MV-4-11 (cell line): ENCODE measurements around the gene ZSWIM2.
A peak's percentile ranks its signal among the peaks of the same experiment; 100 is the strongest.
"Not testable (repeated sequence)": the region's sequence is repeated elsewhere in the genome, so short reads cannot be mapped to it uniquely, and the experiment has no call there.

ENCODE experiments used
- DNase-seq: peaks from one replicate; lab custom pipeline; 2025; lab: John Stamatoyannopoulos, UW

ZSWIM2 gene, protein sequence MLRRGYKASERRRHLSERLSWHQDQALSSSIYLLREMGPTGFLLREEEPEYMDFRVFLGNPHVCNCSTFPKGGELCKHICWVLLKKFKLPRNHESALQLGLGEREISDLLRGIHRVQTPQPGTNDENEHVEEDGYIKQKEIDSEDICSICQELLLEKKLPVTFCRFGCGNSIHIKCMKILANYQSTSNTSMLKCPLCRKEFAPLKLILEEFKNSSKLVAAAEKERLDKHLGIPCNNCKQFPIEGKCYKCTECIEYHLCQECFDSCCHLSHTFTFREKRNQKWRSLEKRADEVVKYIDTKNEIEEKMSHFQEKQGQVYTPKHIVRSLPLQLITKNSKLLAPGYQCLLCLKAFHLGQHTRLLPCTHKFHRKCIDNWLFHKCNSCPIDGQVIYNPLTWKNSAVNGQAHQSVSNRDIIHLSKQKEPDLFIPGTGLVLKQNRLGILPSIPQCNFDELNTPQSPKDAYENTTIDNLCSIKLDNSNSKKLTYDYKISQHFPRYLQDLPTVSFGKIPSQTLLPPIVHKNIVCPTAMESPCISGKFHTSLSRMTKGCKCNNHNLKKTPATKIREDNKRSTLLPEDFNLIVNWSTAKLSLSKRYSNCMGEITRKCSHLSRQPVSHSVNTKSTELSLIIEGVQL

DNA sequence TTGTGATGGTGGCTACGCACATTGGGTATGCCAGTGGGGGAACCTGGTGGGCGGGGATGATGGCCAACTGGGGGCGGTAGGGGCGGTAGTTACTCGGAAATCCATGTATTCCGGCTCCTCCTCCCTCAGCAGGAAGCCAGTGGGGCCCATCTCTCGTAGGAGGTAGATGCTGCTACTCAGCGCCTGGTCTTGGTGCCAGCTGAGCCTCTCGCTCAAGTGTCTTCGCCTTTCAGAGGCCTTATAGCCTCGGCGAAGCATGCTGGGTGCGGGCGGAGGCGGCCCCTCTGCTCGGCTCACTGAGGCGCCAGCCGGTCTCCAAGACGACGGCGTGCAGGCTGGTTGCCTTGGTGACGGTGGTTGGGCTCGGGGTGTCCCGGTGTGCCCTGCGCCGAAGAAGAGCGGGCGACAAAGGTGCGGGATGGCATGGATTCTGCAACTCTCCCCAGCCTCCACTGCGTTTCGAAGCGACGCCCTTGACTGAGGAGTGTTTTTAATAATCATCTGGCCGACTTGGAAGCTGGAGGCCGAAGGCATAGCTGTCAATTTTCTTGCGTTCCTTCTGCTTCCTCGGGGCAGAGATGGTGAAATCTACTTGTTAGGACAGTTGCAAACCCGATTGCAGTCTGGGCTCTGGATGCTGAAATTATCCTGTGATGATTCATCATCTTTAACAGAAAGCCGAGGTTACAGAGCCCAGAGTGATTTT, at the start of gene ZSWIM2:
ZSWIM2 (minus strand) TSS at position 298 of the 706 bp plus-strand sequence; CDS start at position 258, 40 bp downstream.
- DNase-seq = peak; percentile 56

DNA sequence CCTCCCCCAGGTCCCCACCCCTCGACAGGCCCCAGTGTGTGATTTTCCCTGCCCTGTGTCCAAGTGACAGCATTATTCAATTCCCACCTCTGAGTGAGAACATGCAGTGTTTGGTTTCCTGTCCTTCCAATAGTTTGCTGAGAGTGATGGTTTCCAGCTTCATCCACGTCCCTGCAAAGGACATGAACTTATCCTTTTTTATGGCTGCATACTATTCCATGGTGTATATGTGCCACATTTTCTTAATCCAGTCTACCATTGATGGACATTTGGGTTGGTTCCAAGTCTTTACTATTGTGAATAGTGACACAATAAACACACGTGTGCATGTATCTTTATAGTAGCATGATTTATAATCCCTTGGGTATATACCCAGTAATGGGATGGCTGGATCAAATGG, 47.2 kb upstream of the ZSWIM2 start:
- DNase-seq = not testable (repeated sequence)

DNA sequence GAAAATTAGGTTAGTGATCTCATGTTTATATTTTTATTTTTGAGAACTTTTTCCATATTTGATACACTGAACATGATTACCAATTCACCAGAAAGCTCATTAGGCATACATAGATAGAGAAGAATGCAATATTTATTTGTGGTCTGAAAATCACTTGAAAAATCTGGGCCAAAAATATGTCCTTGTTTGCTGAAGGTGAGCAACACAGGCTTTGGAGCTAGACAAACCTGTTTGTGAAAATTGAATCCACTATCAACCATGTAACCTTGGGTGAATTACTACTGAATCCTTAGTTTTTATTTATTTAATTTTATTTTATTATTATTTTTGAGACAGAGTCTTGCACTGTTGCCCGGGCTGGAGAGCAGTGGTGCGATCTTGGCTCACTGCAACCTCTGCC, 46.5 kb upstream of the ZSWIM2 start:
- no peak for DNase-seq

DNA sequence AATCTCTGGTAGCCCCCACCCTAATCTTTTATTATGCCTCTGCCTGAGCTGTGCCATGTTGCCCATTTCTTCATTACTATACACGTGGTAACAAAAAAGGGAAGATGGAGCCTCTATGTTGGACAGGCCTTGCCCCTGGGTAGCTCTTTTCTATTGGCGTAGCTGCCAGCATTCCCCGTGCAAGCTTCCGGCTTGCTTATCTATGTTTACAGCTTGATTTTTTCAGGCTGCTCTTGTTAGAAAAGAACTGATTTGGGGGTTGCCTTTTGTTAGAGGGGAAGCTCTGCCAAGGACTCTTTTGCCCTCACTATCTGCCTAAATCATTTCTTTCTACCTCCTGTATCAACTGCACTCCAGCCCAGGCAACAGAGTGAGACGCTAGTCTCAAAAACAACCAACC, 45.5 kb upstream of the ZSWIM2 start:
- DNase-seq = no peak

DNA sequence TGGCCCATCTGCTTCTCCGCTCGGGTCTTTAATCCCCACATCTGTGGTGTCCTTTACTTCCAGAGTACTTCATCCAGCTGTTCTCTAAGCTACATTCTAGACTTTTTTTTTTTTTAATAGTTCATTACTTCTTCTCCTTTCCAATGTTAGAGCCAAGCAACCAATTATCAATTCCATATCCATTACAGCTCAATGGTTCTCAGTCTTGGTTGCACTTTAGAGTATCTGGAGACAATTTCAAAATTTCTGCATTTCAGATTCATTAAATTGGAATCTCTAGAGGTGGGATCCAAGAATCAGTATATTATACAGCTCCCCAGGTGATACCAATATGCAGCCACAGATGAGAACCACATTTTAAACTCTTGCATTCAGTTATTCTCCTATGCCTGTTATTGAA, 43.9 kb upstream of the ZSWIM2 start:
- no peak for DNase-seq

DNA sequence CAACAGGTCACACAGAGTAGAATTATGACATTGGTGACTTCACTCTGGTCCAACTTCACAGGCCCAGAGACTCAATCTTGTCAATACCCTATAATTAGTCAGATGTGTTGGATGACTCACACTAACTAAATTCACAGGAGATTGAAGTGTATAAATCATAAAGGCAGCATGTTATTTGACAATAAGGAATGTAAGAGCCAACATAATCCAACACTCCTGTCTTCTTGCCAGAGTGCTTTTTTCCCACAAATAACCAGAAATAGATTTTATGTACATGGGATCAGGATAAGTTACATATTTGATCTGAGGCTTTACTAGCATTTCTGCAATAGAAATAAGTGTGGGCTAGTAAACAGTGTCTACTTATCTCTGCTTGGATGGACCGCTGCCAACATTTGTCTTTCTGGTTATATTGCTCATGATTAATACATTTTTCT, 42.2 kb upstream of the ZSWIM2 start:
- DNase-seq = no peak

DNA sequence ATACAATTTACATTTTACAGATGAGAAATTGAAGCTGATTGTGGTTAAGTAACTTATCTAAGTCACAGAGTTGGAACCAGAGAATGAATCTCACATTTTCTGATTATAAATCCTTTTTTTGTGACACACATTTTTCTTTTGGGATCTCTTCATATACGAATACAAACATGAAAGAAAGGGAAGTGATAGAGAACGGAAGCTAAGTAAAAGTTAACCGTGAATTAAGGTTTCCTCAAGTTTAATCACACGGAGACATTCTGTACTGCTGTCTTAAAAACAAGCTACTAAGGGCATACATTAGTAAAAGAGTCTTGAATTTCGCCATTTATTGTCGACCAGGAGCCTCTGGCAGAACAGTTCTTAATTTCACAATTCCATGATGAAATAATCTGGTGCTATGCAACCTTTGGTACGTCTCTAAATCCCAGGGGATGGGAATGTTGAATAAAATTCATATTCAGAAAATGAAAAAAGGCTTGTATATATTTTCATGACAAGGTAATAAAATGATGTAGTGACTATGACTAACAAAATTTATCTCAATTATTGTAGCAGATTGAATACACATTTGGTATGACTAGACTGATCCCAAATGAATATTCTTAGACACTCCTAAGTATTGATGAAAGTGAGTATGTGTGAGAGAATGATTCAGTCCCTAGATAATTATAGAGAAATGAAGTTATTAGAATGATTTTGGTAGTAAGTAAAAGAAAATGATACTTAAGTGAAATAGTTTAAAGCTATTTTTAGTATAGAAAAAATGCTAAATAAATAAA, 40.3 kb upstream of the ZSWIM2 start:
- no peak for DNase-seq

DNA sequence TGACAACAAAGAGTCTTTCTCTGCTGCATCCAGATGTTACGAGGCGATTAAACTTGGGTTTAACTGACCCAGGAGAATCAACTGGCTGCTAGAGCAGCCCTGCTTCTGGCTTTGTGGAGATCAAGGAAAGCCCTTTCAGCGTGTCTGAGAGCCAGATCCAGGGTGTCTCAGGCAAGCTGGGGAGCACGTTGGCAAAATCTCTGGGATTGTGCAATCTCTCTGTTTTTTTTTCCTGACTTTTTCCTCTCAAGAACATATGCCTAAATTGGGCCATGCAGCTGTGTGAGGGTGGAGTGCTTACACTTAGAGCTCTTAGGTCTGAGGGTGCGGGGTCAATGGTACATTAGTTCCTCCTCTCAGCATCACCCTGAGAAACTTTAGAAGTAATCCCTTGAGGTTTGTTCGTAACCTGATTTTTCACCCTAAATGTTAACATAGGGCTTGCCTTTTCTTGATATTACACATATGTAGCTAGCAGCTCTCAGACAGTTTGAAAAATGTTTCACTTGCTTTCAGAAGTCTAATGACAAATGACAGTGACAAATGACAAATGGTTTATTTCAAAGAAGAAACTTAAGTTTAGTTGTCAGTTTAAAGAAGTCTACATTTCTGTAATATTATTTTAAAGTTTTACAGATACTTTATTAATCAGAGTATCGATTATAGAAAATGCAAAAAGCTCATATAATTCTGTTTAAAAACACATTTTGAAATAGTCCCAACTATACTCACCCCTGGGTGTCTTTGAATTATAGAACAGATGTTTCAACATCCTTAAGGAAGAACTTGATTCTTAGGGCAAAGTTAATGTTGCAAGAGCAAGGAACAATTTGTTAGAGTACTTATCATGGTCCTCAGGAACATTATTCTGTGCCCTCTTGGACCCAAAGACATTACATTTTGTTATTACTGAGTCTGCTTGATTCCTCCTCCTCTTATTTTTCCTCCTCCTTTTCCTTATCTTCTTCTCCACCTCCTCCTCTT, 38.4 kb upstream of the ZSWIM2 start:
- no peak for DNase-seq

DNA sequence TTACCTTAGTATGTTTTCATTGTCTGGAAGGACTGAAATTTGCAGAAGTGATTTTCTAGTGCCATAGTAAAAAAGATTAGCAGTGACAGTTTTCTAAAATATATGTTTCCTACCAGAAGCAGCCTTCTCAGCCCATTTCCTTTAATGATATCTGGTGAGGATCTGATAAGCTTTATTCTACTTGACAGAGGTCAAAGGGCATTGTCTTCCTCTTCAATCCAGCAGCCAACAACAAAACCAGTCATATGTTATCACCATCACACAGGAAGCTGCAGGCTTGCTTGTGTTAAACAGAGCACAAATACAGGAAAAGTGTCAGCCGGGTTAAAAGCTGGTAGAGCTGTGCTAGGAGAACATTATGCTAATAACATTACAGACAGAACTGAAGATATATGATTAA, 35.6 kb upstream of the ZSWIM2 start:
- DNase-seq = no peak

DNA sequence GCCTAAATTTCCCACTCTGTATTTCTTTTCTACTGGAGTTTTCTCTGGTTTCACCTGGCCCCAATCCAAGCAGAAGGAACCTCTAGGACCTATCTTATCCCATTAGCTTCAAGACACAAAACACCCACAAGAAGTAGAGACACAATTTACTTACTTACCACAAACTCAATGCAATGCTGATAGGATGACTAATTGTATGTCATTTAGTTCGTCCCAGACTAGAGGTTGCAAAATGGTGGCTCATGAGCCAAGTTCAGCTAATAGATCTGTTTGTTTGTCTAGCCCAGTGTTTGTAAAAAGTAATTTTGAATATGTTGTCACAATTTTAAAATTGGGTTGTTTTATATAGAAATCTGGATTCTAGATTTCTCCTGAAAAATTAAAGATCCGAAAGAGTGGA, 34.7 kb upstream of the ZSWIM2 start:
- DNase-seq = no peak

DNA sequence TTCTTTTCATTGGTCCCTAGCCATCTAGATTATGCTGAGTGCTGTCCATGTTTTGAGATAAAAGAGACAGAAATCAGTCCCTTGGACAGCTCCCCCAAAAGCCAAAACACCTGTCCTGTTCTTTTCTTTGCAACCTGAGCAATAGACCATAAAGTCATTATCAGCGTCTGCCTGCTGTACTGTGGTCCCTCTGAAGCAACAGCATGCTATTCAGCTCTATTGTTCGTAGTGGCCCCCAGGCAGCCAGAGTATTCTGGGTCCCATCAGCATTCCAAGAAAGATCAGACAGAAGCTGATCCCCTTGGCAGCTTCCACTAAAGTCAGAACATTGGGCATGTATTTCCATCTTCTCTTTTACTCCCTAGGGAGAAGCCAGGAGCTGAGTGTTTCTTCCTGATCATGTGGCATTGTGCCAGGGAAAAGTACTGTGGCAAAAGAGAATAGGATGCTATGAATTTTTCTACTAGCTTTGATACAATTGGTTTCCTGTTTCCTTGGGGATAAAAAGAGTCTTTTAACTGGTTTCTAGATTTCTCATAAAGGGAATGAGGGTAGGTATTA, 33.6 kb upstream of the ZSWIM2 start:
- no peak for DNase-seq

DNA sequence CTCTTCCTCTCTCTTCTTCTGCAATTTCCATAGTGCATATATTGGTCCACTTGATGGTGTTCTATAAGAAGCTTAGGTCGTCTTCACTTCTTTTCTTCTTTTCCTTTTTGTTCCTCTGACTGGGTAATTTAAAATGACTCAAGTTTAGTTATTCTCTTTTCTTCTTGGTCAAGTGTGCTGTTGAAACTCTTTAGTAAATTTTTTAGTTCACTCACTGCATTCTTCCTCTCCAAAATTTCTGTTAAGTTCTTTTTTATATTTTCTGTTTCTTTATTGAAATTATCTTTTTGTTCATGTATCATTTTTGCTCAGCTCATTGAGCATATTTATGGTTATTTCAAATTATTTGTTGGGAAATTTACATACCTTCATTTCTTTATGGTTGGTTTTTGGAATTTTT, 32.7 kb upstream of the ZSWIM2 start:
- DNase-seq = no peak

DNA sequence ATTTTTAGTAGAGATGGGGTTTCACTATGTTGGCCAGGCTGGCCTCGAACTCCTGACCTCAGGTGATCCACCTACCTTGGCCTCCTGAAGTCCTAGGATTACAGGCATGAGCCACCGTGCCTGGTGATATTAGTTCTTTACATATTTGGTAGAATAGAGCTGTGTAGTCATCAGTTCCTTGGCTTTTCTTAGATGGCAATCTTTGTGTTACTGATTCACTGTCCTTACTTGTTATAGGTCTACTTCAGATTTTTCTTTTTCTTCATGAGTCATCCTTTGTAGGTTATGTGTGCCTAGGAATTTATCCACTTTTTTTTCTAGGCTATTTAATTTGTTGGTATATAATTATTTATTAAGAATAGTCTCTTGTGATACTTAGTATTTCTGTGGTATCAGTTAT, 30.3 kb upstream of the ZSWIM2 start:
- no peak for DNase-seq

DNA sequence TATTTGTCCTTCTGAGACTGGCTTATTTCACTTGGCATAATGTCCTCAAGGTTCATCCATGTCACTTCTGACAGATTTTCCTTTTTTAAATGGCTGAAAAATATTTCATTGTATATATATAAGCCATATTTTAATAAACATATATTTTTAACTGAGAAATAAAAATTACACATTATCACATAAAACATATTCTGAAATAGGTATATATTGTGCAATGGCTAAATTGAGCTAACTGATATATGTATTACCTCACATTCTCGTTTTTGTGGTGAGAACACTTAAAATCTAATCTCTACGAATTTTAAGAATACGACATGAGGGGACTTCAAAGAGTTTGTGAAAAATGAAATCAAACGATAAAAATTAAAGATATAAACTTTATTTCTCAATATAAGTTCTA, 25.7 kb upstream of the ZSWIM2 start:
- no peak for DNase-seq

DNA sequence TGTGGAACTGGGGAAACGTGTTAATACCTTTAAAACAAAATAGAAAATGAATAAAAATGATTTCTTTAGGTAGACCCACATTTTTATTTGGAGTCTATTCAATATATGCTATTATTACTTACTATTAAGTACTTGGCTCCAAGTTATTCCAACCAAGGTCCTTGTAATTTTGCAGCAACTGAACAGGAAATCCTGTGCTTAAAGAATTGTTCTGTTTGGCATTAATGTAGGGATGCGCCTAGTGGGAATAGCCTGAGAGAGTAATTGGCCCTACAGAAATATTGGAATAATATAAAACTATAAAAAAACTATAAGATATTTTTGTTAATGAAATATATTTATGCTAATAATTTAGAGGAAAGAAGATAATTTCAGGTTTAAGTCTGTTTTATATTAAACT, 22.9 kb upstream of the ZSWIM2 start:
- no peak for DNase-seq

DNA sequence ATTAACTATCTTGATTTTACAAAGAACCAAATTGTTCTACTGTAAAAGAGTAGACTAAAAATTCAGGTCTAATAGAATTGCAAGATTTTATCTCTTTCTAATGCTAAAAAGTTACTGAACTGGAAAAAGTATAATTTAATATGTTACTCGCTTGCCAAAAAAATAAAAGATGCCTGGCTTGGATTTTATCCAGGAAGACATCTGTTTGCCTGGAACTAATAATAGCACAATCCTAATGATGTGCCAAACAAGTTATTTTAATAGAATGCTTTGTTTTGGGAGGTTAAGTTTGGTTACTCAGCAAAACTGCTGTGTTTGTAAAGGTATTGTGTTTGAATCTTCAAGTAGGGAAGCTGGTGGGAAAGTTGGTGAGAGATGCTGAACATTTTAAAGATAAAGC, 19.4 kb upstream of the ZSWIM2 start:
- no peak for DNase-seq

DNA sequence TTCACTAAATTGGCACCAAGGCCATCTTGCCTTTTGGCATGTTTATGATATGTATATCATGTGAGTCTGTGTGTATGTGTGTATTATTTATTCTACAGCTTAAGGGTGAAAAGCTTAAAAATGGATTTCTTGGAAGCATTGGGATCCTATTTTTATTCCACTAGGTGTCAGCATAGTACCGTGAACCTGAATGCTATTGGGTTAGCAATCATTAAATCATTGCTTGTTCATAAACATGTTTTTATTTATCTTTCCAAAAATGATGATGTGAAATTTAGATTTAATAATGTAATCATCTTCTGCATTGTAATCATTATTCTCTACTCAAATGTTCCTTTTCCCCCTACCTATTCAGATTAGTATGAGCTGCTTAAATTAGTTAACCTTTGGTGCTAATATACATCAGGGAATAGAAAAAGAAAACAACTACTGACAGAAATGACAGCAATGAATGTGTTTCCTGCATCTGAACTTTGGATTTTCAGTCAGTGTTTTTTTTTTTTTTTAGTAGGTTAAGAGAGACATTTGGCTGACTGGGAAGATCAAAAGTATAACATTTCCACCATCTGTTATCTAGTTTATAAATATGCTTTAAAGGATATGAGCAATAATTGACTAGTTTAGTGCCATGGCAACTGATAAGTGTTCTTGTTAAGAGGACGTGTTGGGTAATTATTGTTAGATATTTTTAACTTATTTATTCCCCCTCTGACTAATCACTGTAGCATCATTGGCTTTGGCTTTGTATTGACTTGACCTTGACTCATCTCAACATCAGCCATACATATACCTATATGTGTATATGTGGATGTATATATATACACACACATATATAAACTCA, 14.1 kb upstream of the ZSWIM2 start:
- peak; percentile 11 for DNase-seq

DNA sequence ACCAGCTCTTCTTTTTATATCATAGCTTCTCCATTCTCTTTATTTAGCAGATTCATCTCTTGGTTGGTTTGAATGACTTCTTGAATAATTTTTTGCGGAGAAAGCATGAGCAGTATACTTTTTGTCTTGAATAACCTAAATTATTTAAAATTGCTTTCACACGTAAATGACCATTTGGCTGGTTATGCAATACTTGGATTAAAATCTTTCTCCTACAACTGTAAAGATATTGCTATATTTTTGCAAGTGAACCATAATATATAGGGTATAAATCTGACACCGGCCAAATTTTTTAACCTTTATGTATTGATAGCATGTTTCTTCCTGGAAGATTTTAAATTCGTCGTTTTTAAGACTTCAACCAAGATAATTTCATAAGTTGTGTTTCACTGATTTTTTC, 6.2 kb upstream of the ZSWIM2 start:
- no peak for DNase-seq

DNA sequence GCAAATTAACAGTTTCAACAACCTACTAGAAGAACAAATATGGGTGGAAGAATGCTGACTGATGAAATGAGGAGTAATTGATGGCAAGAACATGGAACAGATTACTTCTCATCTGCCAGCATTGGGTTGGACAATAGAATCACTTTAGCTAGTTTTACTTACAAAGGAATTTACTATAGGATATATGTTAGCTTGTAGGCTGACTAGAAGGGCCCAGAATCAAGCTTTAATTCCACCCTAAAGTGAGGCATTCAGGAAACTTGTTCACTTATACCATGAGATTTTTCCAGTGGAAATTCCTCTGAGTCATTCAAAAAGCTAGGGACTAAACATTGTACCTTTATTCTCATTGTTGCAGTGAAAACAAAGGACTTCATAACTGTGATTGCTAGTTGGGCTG, 5.0 kb upstream of the ZSWIM2 start:
- DNase-seq = no peak

DNA sequence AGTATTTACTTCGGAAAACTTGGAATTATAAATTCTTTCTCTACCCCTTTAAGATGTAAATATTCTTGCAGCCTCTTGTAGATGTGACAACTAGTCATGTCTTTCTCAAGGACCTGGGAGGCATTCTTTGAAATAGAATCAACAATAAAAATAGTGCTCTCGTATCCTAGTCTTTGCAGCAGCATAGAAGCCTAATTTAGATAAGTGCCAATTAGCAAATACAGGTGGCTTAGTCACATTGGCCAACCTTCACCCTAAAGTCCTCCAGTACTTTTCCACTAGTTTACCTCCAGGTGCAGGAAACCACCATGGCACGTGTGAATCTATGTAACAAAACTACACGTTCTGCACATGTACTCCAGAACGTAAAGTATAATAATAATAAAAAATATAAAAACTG, 3.5 kb upstream of the ZSWIM2 start:
- no peak for DNase-seq
